K562 (cell line): Measurements from ENCODE around the gene TERB1. TPM values are rescaled to one million over a fixed set of nuclear protein-coding genes. Genes with fewer than 3 reads are reported as not detected.

Experiments used
- ATF1 ChIP-seq, 2 experiments: fragments of 450-650 bp in 1 of 2; IDR thresholded peaks; 2 replicates each; pipeline ENCODE4 v1.6.1; 2016; ENCODE audit warnings: missing compliant biosample characterization in 1 of 2, missing genetic modification characterization in 1 of 2
- BHLHE40 ChIP-seq: IDR thresholded peaks from 2 replicates; pipeline ENCODE4 v1.6.1; 2011; ENCODE audit warnings: low read length, improper control_type of control experiment
- BRCA1 ChIP-seq, 2 experiments: fragments of 450-650 bp in 1 of 2; sonication (generic) in 1 of 2; formaldehyde crosslinking in 1 of 2; IDR thresholded peaks; 2 replicates each; pipeline versions ENCODE4 v1.5.0 to v1.6.1; 2017 to 2020; ENCODE audit warnings: mild to moderate bottlenecking in 1 of 2, missing genetic modification reagents in 1 of 2
- CBX5 ChIP-seq: IDR thresholded peaks from 2 replicates; pipeline ENCODE4 v1.6.1; 2014; ENCODE audit warnings: low read depth, borderline replicate concordance
- DACH1 ChIP-seq: fragments of 450-650 bp; IDR thresholded peaks from 2 replicates; pipeline ENCODE4 v1.6.1; 2018; ENCODE audit not compliant: partially characterized antibody
- HMGN3 ChIP-seq: IDR thresholded peaks from 2 replicates; pipeline ENCODE4 v1.6.1; 2011; ENCODE audit warnings: borderline replicate concordance, low read depth, mild to moderate bottlenecking, mixed read lengths, low read length; ENCODE audit not compliant: insufficient read length; ENCODE audit errors: extremely low read depth
- MAFF ChIP-seq: IDR thresholded peaks from 2 replicates; pipeline ENCODE4 v1.6.1; 2012; ENCODE audit warnings: low read length, improper control_type of control experiment
- MCM7 ChIP-seq, 2 experiments: fragments of 450-650 bp; IDR thresholded peaks; 2 replicates each; pipeline ENCODE4 v1.6.1; 2016 to 2018
- NBN ChIP-seq: fragments of 450-650 bp; IDR thresholded peaks from 2 replicates; pipeline ENCODE4 v1.6.1; 2016; ENCODE audit warnings: low read depth, mild to moderate bottlenecking
- NR4A1 ChIP-seq, 2 experiments: fragments of 250-450 bp in 1 of 2; fragments of 450-650 bp in 1 of 2; sonication (Bioruptor Pico) in 1 of 2; IDR thresholded peaks; 2 replicates each; pipeline versions ENCODE4 v1.4.0 to v1.6.1; 2016 to 2020; ENCODE audit warnings: mild to moderate bottlenecking in 2 of 2, missing compliant biosample characterization in 1 of 2, missing genetic modification characterization in 1 of 2, moderate library complexity in 1 of 2
- RB1 ChIP-seq: fragments of 450-650 bp; IDR thresholded peaks from 2 replicates; pipeline ENCODE4 v1.6.1; 2017; ENCODE audit warnings: low read depth, mild to moderate bottlenecking
- RBM14 ChIP-seq: fragments of 200-400 bp; formaldehyde crosslinking; IDR thresholded peaks from 2 replicates; pipeline ENCODE4 v1.6.1; 2018; ENCODE audit warnings: low read depth, mild to moderate bottlenecking, low read length, moderate library complexity, borderline replicate concordance; ENCODE audit not compliant: insufficient read depth
- RFX5 ChIP-seq: IDR thresholded peaks from 2 replicates; pipeline ENCODE4 v1.6.1; 2011; ENCODE audit warnings: low read depth, mild to moderate bottlenecking, improper control_type of control experiment, low read length
- SIN3B ChIP-seq: fragments of 450-650 bp; IDR thresholded peaks from 2 replicates; pipeline ENCODE4 v1.6.1; 2017; ENCODE audit warnings: low read depth, mild to moderate bottlenecking, moderate library complexity
- TCF7 ChIP-seq: sonication (generic); IDR thresholded peaks from 2 replicates; pipeline ENCODE4 v1.6.1; 2016; ENCODE audit warnings: antibody characterized with exemption, borderline replicate concordance
- XRCC3 ChIP-seq: fragments of 450-650 bp; IDR thresholded peaks from 2 replicates; pipeline ENCODE4 v1.6.1; 2017; ENCODE audit warnings: mild to moderate bottlenecking, moderate library complexity
- XRCC5 ChIP-seq: fragments of 200-400 bp; formaldehyde crosslinking; IDR thresholded peaks from 2 replicates; pipeline ENCODE4 v1.6.1; 2017; ENCODE audit warnings: low read depth, mild to moderate bottlenecking, low read length
- ZNF212 ChIP-seq: fragments of 450-650 bp; formaldehyde crosslinking; IDR thresholded peaks from 2 replicates; pipeline ENCODE4 v1.4.0; 2020; ENCODE audit warnings: mild to moderate bottlenecking
- ZNF324 ChIP-seq: fragments of 250-450 bp; sonication (Bioruptor Pico); IDR thresholded peaks from 2 replicates; pipeline ENCODE4 v1.4.0; 2020; ENCODE audit warnings: mild to moderate bottlenecking
- ZNF695 ChIP-seq: fragments of 450-650 bp; formaldehyde crosslinking; IDR thresholded peaks from 2 replicates; pipeline ENCODE4 v1.4.0; 2020; ENCODE audit warnings: mild to moderate bottlenecking, moderate library complexity
- polyA plus RNA-seq, 8 experiments: library from polyadenylated mRNA; depleted of rRNA in 4 of 8; stranded (reverse) in 5 of 8; unstranded in 3 of 8; fragments of >200 nt; fragmentation: Nextera tagmentation in 2 of 8; fragmentation: Illumina TruSeq in 1 of 8; extraction: Ambion mirVana in 2 of 8; extraction: Trizol in 1 of 8; gene quantifications; 2 replicates each; pipeline versions ENCODE4 v1.2.1 to v1.2.3, GENCODE V29; 2011 to 2014; ENCODE audit warnings: inconsistent platforms in 1 of 8, missing spikeins in 1 of 8
- total RNA-seq, 7 experiments: library from RNA; depleted of rRNA in 6 of 7; stranded (reverse); fragments of >200 nt in 6 of 7; fragmentation: Illumina TruSeq in 2 of 7; extraction: Trizol in 2 of 7; gene quantifications; 2 replicates each; pipeline versions ENCODE4 v1.2.1 to v1.2.3, GENCODE V29; 2011 to 2021; ENCODE audit warnings: low replicate concordance in 1 of 7
- TF ChIP-seq, protein P1 (sequence below): sonication (generic); formaldehyde crosslinking; IDR thresholded peaks from 2 replicates; pipeline ENCODE4 v1.8.1; 2023; ENCODE audit warnings: mild to moderate bottlenecking, missing genetic modification reagents
- TF ChIP-seq, protein P2 (sequence below): sonication (generic); formaldehyde crosslinking; IDR thresholded peaks from 2 replicates; pipeline ENCODE4 v1.8.0; 2022; ENCODE audit warnings: mild to moderate bottlenecking, low read depth, missing genetic modification reagents
- TF ChIP-seq, protein P3 (sequence below): IDR thresholded peaks from 2 replicates; pipeline ENCODE4 v1.6.1; 2012; ENCODE audit warnings: low read depth, low read length, improper control_type of control experiment, borderline replicate concordance
- TF ChIP-seq, protein P4 (sequence below), 2 experiments: IDR thresholded peaks; 2 replicates each; pipeline ENCODE4 v1.6.1; 2011; ENCODE audit warnings: borderline replicate concordance in 1 of 2, control low read depth in 1 of 2, low read depth in 1 of 2, low read length in 1 of 2, mild to moderate bottlenecking in 1 of 2, mixed read lengths in 1 of 2, moderate library complexity in 1 of 2; ENCODE audit not compliant: insufficient read depth in 1 of 2, insufficient read length in 1 of 2, poor library complexity in 1 of 2, severe bottlenecking in 1 of 2; ENCODE audit errors: extremely low read depth in 1 of 2

TERB1 gene
- total and polyA plus RNA-seq, 9 of the 15 experiments (the other 6 are each of a cell fraction or from before 2014, with no cell fraction given), result not detected

DNA sequence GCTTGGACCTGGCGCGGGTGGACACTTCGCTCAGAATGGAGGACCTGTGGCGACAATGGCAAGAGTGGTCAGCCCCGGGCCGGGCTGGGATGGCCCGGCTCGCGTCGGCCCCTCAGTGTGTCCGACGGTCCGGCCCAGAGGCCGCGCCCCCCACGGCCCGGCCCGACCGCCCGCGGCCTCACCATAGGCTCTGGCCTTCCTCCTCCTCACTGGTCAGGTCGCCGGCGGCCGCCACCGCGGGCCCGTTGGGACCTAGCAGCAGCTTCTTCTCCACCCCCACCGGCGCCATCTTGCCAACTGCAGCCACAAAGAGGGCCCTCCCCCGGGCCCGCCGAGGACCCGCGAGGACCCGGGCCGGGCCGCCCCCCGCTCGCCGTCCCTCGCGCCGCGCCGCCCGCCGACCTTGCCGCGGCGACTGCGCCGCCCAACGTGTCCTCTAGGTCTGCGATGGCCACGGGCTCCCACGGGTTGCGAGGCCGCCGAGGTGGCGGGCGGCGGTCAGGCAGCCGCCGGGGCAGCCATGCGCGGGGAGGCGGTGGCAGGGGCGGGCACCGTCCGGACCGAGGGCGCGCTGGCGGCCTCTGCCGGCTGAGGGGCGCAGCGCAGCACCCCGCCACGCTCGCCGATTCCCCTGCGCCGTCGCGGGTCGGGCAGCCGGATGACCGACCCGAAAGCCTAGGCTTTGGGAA, 49.9 kb downstream of the TERB1 start, which contains the start of gene DYNC1LI2 (continued):
- TF ChIP-seq NR4A1 (CRISPR knock-in tag; IDR thresholded peaks at IDR 0.05), result no peak
- peak; percentile 67; the same call in 1 of the 2 replicates for TF ChIP-seq NR4A1 (tag; IDR thresholded peaks at IDR 0.05)
- peak; percentile 100 for TF ChIP-seq RB1
- peak; percentile 71 for TF ChIP-seq HMGN3
- no peak for TF ChIP-seq XRCC3
- no peak for TF ChIP-seq NBN
- TF ChIP-seq MCM7 (IDR thresholded peaks at IDR 0.05), result no peak
- TF ChIP-seq XRCC5, result no peak
- TF ChIP-seq DACH1, result no peak
- no peak for TF ChIP-seq BRCA1 (IDR thresholded peaks at IDR 0.05)
- TF ChIP-seq BRCA1 (CRISPR knock-in tag; IDR thresholded peaks at IDR 0.05), result no peak
- TF ChIP-seq BHLHE40, result peak; percentile 25; the same call in 1 of the 2 replicates
- TF ChIP-seq ZNF212 (CRISPR knock-in tag), result no peak
- TF ChIP-seq ZNF324 (CRISPR knock-in tag), result no peak
- no peak for TF ChIP-seq RBM14
- no peak for TF ChIP-seq TCF7
- no peak for TF ChIP-seq RFX5
- TF ChIP-seq, protein P1, sequence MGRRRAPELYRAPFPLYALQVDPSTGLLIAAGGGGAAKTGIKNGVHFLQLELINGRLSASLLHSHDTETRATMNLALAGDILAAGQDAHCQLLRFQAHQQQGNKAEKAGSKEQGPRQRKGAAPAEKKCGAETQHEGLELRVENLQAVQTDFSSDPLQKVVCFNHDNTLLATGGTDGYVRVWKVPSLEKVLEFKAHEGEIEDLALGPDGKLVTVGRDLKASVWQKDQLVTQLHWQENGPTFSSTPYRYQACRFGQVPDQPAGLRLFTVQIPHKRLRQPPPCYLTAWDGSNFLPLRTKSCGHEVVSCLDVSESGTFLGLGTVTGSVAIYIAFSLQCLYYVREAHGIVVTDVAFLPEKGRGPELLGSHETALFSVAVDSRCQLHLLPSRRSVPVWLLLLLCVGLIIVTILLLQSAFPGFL (CRISPR knock-in tag), result no peak
- no peak for TF ChIP-seq CBX5
- TF ChIP-seq, protein P2, sequence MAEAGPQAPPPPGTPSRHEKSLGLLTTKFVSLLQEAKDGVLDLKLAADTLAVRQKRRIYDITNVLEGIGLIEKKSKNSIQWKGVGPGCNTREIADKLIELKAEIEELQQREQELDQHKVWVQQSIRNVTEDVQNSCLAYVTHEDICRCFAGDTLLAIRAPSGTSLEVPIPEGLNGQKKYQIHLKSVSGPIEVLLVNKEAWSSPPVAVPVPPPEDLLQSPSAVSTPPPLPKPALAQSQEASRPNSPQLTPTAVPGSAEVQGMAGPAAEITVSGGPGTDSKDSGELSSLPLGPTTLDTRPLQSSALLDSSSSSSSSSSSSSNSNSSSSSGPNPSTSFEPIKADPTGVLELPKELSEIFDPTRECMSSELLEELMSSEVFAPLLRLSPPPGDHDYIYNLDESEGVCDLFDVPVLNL (CRISPR knock-in tag), result no peak
- TF ChIP-seq ZNF695 (CRISPR knock-in tag), result no peak
- TF ChIP-seq, protein P3, sequence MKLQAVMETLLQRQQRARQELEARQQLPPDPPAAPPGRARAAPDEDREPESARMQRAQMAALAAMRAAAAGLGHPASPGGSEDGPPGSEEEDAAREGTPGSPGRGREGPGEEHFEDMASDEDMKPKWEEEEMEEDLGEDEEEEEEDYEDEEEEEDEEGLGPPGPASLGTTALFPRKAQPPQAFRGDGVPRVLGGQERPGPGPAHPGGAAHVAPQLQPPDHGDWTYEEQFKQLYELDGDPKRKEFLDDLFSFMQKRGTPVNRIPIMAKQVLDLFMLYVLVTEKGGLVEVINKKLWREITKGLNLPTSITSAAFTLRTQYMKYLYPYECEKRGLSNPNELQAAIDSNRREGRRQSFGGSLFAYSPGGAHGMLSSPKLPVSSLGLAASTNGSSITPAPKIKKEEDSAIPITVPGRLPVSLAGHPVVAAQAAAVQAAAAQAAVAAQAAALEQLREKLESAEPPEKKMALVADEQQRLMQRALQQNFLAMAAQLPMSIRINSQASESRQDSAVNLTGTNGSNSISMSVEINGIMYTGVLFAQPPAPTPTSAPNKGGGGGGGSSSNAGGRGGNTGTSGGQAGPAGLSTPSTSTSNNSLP, result no peak
- TF ChIP-seq SIN3B, result peak; percentile 85
- no peak for TF ChIP-seq ATF1 (CRISPR knock-in tag; IDR thresholded peaks at IDR 0.05)
- TF ChIP-seq ATF1 (tag; IDR thresholded peaks at IDR 0.05), result no peak
- no peak for TF ChIP-seq MAFF
- TF ChIP-seq, protein P4, sequence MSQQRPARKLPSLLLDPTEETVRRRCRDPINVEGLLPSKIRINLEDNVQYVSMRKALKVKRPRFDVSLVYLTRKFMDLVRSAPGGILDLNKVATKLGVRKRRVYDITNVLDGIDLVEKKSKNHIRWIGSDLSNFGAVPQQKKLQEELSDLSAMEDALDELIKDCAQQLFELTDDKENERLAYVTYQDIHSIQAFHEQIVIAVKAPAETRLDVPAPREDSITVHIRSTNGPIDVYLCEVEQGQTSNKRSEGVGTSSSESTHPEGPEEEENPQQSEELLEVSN (IDR thresholded peaks at IDR 0.05; ENCODE audit: borderline replicate concordance in 1 of 2, extremely low read depth in 1 of 2, insufficient read depth in 1 of 2, insufficient read length in 1 of 2, low read depth in 1 of 2, low read length in 1 of 2, poor library complexity in 1 of 2, severe bottlenecking in 1 of 2), result peak; percentile 51 to 76
